Mucosa of descending colon (tissue), 3 donors: ENCODE measurements around the gene AATK. TPM values are rescaled to one million over a fixed set of nuclear protein-coding genes. Genes with fewer than 3 reads are reported as not detected.

Source experiments
- ATAC-seq: fragments of 200-7000 bp; cut with Tn5 transposase; one replicate; pipeline ENCODE4 v1.9.1; 2020; ENCODE audit warnings: mild to moderate bottlenecking, moderate library complexity
- DNase-seq, 3 donors: peaks; one replicate each; pipeline ENCODE4 v3.0.0-alpha.2; 2020
- H3K36me3 ChIP-seq: fragments of 200-600 bp; one replicate; pipeline ENCODE4 v1.8.0; 2021; ENCODE audit warnings: low read depth, mild to moderate bottlenecking
- H3K4me1 ChIP-seq: fragments of 200-600 bp; one replicate; pipeline ENCODE4 v1.8.0; 2021; ENCODE audit warnings: low read depth, mild to moderate bottlenecking
- H3K4me3 ChIP-seq: fragments of 200-600 bp; one replicate; pipeline ENCODE4 v1.8.0; 2021; ENCODE audit warnings: mild to moderate bottlenecking
- H3K9me3 ChIP-seq: fragments of 200-600 bp; one replicate; pipeline ENCODE4 v1.8.0; 2021; ENCODE audit warnings: mild to moderate bottlenecking
- intact Hi-C, 2 donors: fragments of 100-400 bp; cut with DNase I in 1 of 2; cut with micrococcal nuclease in 1 of 2; formaldehyde crosslinking; loops; one replicate each; pipeline versions ENCODE4 v1.11.0 to v1.11.1; 2022; cut with DNase I, micrococcal nuclease
- total RNA-seq, 3 donors: library from RNA; stranded (reverse); fragmentation: NEBNext Ultra II Directional in 2 of 3; extraction: Animal tissue kit (Norgen Biotek cat#: 25700) in 2 of 3; gene quantifications; one replicate each; pipeline versions ENCODE4 v1.2.1 to v1.2.4, GENCODE V29; 2021 to 2023
- TF ChIP-seq, protein P1 (sequence below): fragments of 200-600 bp; IDR thresholded peaks from one replicate; pipeline ENCODE4 v1.8.0; 2022; ENCODE audit warnings: antibody characterized with exemption, mild to moderate bottlenecking
- donor health status: DM: no; HTN: no; CAD: no; lungs with moderate emphysema.
- donor health status: DM: no; HTN: no; CAD: no.
- donor health status: DM: no; HTN: yes; CAD: no.

Gene AATK
- total RNA-seq, 3 donors from 2014 or later: 9.9 to 23.8 (median 15.6) TPM

DNA sequence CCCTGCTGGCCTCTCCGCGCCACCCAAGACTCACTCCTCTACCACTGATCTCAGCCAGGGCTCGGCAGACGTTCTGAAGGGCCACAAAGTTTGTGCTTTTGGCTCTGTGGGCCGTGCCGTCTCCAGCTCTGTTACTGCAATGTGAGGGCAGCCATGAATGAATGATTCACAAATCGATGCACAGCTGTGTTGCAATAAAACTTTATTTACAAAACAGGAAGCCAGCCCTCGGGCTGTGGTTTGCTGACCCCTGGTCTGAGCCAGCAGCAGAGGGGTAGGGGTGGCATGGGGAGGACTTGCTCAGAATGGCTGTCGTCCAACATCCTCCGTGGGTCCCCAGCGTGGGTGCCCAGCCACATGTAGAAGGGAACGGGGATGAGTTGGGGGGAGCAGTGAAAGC is 63.7 kb downstream of the AATK start:
- no peak for ATAC-seq
- H3K4me1 ChIP-seq: peaks cover 9% of the 10 kb centered on the region
- H3K4me3 ChIP-seq: no peak overlapping the region
- no peaks in the 10 kb centered on the region for H3K9me3 ChIP-seq
- intact Hi-C loops: loop anchor here (5.0 kb wide), 2 partner anchors 75 to 110 kb away; partner anchors contain the start of gene CHMP6 (in 1 of the 2)
- no peak for DNase-seq
- TF ChIP-seq, protein P1, sequence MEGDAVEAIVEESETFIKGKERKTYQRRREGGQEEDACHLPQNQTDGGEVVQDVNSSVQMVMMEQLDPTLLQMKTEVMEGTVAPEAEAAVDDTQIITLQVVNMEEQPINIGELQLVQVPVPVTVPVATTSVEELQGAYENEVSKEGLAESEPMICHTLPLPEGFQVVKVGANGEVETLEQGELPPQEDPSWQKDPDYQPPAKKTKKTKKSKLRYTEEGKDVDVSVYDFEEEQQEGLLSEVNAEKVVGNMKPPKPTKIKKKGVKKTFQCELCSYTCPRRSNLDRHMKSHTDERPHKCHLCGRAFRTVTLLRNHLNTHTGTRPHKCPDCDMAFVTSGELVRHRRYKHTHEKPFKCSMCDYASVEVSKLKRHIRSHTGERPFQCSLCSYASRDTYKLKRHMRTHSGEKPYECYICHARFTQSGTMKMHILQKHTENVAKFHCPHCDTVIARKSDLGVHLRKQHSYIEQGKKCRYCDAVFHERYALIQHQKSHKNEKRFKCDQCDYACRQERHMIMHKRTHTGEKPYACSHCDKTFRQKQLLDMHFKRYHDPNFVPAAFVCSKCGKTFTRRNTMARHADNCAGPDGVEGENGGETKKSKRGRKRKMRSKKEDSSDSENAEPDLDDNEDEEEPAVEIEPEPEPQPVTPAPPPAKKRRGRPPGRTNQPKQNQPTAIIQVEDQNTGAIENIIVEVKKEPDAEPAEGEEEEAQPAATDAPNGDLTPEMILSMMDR: no peak
- H3K36me3 ChIP-seq: no peaks in the 10 kb centered on the region

DNA sequence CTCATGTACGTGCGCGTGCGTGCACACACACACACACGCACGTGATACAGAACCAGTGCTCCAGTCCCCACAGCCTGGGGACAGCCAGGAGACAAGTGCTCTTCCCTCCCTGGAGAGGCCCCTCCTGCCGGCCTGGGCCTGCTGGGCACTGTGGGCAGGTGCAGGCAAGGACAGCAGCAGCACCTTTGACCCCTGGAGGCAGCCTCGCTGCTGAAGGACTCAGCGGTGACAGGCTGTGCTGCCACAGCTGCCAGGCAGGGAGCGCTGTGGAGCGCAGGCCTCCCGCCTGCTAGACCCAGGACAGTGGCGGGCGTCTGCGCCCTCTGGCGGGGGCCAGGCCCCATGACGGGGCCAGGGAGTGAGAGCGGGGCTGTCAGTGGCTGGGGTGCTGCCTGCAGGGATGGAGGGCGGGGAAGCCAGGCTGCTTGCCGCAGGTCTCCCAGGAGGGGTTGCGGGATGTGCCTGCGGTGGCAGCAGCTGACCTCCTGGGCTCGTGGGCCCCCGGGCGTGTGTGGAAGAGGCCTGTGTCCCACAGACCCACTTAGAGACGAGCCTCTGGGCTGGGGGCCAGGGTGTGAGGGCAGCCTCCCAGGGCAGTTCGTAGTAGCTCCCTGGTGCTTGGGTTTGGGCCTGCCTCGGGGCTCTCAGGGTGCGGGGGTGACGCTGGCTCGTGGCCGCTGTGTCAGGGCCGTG is 64.3 kb downstream of the AATK start:
- Histone ChIP-seq H3K4me3 (no peak overlapping the region), H3K9me3 (no peaks in the 10 kb centered on the region), H3K36me3 (no peaks in the 10 kb centered on the region), H3K4me1 (peaks cover 10% of the 10 kb centered on the region)
- DNase-seq (peak; percentile 86 to 92 (median 86)), ATAC-seq (peak; percentile 97)
- TF ChIP-seq, protein P1: peak; percentile 100
- intact Hi-C loops: loop anchor here (5.0 kb wide), 2 partner anchors 74 to 109 kb away; partner anchors contain the start of gene CHMP6 (in 1 of the 2)

DNA sequence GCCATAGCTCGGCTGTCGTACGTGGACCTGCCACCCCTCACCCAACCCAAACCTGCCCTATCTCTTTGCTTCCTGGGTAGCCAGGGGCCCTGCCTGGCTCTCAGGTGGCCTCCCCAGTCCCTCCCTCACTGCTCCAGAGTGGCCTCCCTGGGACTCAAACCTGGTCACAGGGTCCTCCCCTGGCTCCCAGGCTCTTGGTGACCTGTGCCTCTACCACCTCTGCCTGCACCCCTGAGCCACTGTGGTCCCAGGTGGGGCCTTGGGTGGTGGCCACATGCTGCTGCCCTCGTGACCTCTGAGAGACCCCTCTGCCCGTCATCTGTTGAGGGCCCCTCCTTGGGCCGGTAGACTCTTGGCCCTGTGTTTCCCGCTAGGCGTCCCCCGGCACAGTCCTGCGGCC is 65.4 kb downstream of the AATK start:
- intact Hi-C loops: loop anchor here (5.0 kb wide), 2 partner anchors 73 to 108 kb away; partner anchors contain the start of gene CHMP6 (in 1 of the 2)
- no peaks in the 10 kb centered on the region for H3K9me3 ChIP-seq
- ATAC-seq (no peak), DNase-seq (no peak)
- H3K36me3 ChIP-seq: no peaks in the 10 kb centered on the region
- TF ChIP-seq, protein P1: no peak
- peaks cover 20% of the 10 kb centered on the region for H3K4me1 ChIP-seq
- H3K4me3 ChIP-seq: no peak overlapping the region

DNA sequence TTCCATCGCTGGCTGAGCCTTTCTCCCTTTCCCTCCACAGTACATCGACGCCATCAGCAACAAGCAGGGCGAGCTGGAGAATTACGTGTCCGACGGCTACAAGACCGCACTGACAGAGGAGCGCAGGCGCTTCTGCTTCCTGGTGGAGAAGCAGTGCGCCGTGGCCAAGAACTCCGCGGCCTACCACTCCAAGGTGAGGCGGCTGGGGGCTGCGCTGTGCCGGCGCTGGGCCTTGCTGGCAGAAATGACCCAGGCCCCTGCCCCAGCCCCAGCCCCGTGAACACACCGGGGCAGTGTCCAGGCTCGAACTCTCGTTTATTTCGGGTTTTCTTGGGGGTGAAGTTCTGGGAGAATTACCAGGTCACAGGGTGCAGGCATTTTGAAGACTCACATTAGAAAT is 66.1 kb downstream of the AATK start:
- Histone ChIP-seq H3K9me3 (no peaks in the 10 kb centered on the region), H3K4me1 (peaks cover 26% of the 10 kb centered on the region), H3K4me3 (no peak overlapping the region), H3K36me3 (no peaks in the 10 kb centered on the region)
- ATAC-seq: no peak
- no peak for DNase-seq
- intact Hi-C loops: loop anchor here (5.0 kb wide), 2 partner anchors 73 to 108 kb away; partner anchors contain the start of gene CHMP6 (in 1 of the 2)
- TF ChIP-seq, protein P1: no peak

DNA sequence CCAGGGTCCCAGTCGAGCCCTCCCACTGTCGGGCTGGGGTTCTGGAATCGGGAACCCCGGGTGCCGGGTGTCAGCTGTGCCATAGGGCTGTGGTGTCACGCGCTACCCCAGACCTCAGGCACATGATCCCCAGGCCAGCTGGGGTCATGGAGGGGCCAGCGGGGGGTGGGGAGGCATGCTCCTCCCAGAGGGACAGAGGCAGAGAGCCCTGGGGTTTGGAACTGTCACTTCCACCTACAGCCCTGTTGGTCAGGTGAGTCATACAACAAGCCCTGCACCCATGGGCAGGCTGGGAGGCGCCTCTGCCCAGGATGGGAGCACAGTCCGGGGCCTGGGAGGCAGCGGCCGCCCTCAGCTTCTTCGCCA is 68.1 kb downstream of the AATK start:
- intact Hi-C loops: no loop called here
- ATAC-seq (no peak), DNase-seq (peak in 2 of 3 donors; percentile 37 to 58)
- TF ChIP-seq, protein P1: no peak
- Histone ChIP-seq H3K36me3 (no peaks in the 10 kb centered on the region), H3K4me1 (peaks cover 31% of the 10 kb centered on the region), H3K4me3 (no peak overlapping the region), H3K9me3 (no peaks in the 10 kb centered on the region)
